ENCODE measurements around the gene TRABD2B. TPM values are rescaled to one million over a fixed set of nuclear protein-coding genes. Genes with fewer than 3 reads are reported as not detected.

The TRABD2B gene
- total RNA-seq, 1 experiment from 2014 or later = 0.05 TPM

- TF ChIP-seq RAD21 (IDR thresholded peaks at IDR 0.05; ENCODE audit: low read depth) = no peak
- no peak for TF ChIP-seq SIN3A (IDR thresholded peaks at IDR 0.05; ENCODE audit: low read depth)
- TF ChIP-seq ZNF274 (IDR thresholded peaks at IDR 0.05; ENCODE audit: low read depth, low read length) = no peak
- no peak for TF ChIP-seq ZBTB33 (IDR thresholded peaks at IDR 0.05; ENCODE audit: extremely low read depth, insufficient replicate concordance, low read length)
- no peak for TF ChIP-seq ZFX (IDR thresholded peaks at IDR 0.05)
- TF ChIP-seq CBX3 (IDR thresholded peaks at IDR 0.05; ENCODE audit: low read depth) = no peak
- no peak for TF ChIP-seq SRF (IDR thresholded peaks at IDR 0.05; ENCODE audit: low read depth)
- no peak for TF ChIP-seq ATF3 (IDR thresholded peaks at IDR 0.05)
- no peak for TF ChIP-seq ELF1 (IDR thresholded peaks at IDR 0.05; ENCODE audit: borderline replicate concordance, low read depth)
- no peak for TF ChIP-seq JUND (IDR thresholded peaks at IDR 0.05)
- TF ChIP-seq SP1 (IDR thresholded peaks at IDR 0.05; ENCODE audit: low read depth) = no peak
- no peak for TF ChIP-seq CEBPB (IDR thresholded peaks at IDR 0.05; ENCODE audit: low read depth)
- TF ChIP-seq FOSL1 (IDR thresholded peaks at IDR 0.05; ENCODE audit: low read depth) = no peak
- TF ChIP-seq REST (IDR thresholded peaks at IDR 0.05; ENCODE audit: low read depth) = no peak
- H2AFZ ChIP-seq (ENCODE audit: low read depth, low read length, poor library complexity, severe bottlenecking) = no peak overlapping the region
- POLR2A ChIA-PET = no interaction called here
- no peaks in the 10 kb centered on the region for H4K20me1 ChIP-seq (ENCODE audit: insufficient read depth)
- H3K9me3 ChIP-seq (ENCODE audit: control insufficient read depth in 1 of 2, insufficient read depth in 1 of 2, low read depth in 1 of 2, low read length in 2 of 2) = no peaks in the 10 kb centered on the region
- H3K4me3 ChIP-seq (replicated peaks in 1 of 2; ENCODE audit: low read depth in 1 of 2, low read length in 2 of 2) = no peak overlapping the region
- no TSS peak for BruUV-seq (replicated peaks)
- H3K27me3 ChIP-seq (ENCODE audit: insufficient read depth, low read length) = peaks cover 12% of the 10 kb centered on the region; the same call in 1 of the 2 replicates
- no peaks in the 10 kb centered on the region for H3K4me1 ChIP-seq (ENCODE audit: control insufficient read depth in 1 of 2, insufficient read depth in 2 of 2, low read length in 2 of 2)
- no peaks in the 10 kb centered on the region for H3K36me3 ChIP-seq (ENCODE audit: control insufficient read depth in 1 of 2, insufficient read depth in 2 of 2, low read length in 2 of 2)
- CTCF ChIA-PET = no interaction called here
- no peaks in the 10 kb centered on the region for H3K79me2 ChIP-seq (ENCODE audit: insufficient read depth, low read length)
- intact Hi-C loops (cut with micrococcal nuclease) = no loop called here
- no peak overlapping the region for H3K4me2 ChIP-seq (ENCODE audit: low read length)
- ATAC-seq (no peak), DNase-seq (ENCODE audit: low read depth, low spot score) (no peak)
- H3K27ac ChIP-seq (ENCODE audit: low read depth, low read length) = no peak overlapping the region
- no peak overlapping the region for H3K9ac ChIP-seq (ENCODE audit: low read length)
- RAD21 ChIA-PET (ENCODE audit: low non-redundant PET in 1 of 2, low total read pairs in 2 of 2, uncharacterized antibody in 2 of 2, unreplicated experiment in 2 of 2) = no interaction called here
- H3K9me2 ChIP-seq (ENCODE audit: insufficient read depth) = no peaks in the 10 kb centered on the region
These were observed 264.7 kb downstream of the TRABD2B start for GRCh38 chr1:47732489-47732888.

Data from HCT116 (cell line).